RCC 7860 (cell line): ENCODE measurements around the gene GPR50.

Experiments used
- DNase-seq: peaks from one replicate; pipeline ENCODE4 v3.0.0-alpha.2; 2015; ENCODE audit warnings: low spot score
- FAIRE-seq: peaks from 2 replicates; lab custom pipeline; 2012; peaks lifted over from hg19 to GRCh38; lab: Jason Lieb, UNC

The GPR50 gene

DNA sequence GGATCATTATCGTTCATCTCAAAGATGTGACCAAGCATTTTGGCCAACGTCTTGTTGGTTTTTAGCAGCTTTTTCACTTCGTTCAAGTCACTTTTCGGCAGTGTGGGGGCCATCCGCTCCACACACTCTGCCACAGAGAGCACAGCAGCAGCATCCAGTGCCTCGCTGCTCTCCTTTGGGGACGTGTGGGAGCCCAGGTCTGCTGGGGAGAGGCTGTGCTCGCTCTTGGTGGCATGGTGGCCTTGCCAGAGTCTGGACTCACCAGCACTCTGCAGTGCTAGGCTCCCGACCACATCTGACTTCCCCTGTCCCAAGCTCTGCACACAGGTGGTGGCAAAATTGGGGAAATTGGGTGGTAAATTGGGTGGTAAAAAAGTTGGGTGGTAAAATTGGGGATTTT lies 50.6 kb downstream of the GPR50 start:
- no peak for DNase-seq
- no peak for FAIRE-seq

DNA sequence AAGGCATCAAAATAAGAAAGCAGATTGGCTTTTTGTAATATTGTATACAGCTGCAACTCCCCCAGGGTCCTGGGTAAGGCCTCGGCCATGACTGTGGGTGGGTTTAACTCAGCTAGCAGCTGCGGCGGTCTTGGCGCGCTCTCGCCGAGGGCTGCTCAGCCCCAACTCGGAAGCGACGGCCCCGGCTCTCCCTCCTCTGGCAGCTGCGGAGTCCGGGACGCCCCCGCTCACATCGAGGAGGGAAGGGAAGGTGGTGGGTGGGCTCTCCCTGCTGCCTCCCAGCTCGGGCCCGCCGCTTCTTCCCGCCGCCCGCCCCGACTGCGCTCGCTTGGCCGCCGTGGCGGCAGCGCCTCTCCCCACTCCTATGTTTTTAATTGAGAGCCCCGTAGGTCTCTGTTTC lies 51.2 kb downstream of the GPR50 start:
- FAIRE-seq (no peak), DNase-seq (no peak)

GRCh38 chrX:151228935-151229334 lies 52.6 kb downstream of the GPR50 start:
- DNase-seq: no peak
- no peak for FAIRE-seq
